Fibroblast of lung (primary cell): ENCODE data around the gene SYPL1.

ENCODE experiments used
- CTCF ChIP-seq, 2 donors: IDR thresholded peaks in 1 of 2; conservative IDR thresholded peaks in 1 of 2; 1 replicate in 1 of 2; 2 replicates in 1 of 2; pipeline ENCODE4 v1.5.1; 2011 to 2012; ENCODE audit warnings: low read length in 2 of 2, control low read depth in 1 of 2, inconsistent platforms in 1 of 2, low read depth in 1 of 2, mild to moderate bottlenecking in 1 of 2
- EZH2 ChIP-seq: IDR thresholded peaks from 2 replicates; pipeline ENCODE4 v1.5.1; 2012; ENCODE audit warnings: low read length, control low read depth, mild to moderate bottlenecking; ENCODE audit errors: missing control alignments

- TF ChIP-seq CTCF (conservative IDR thresholded peaks at IDR 0.05 in 1 of 2, IDR thresholded peaks at IDR 0.05 in 1 of 2; ENCODE audit: low read depth in 1 of 2, low read length in 2 of 2) (no peak), EZH2 (no peak)
These were observed 13.2 kb downstream of the SYPL1 start for GRCh38 chr7:106098889-106099288.
